ENCODE results near the gene CBLN3. TPM values are rescaled to one million over a fixed set of nuclear protein-coding genes. Genes with fewer than 3 reads are reported as not detected.
A peak's percentile ranks its signal among the peaks of the same experiment; 100 is the strongest.

CBLN3 gene
- total RNA-seq, 2 experiments from 2014 or later, result 1.6 to 1.7 TPM

GRCh38 chr14:24465805-24466204 lies 36.3 kb upstream of the CBLN3 start:
- no peaks in the 10 kb centered on the region for H3K9me3 ChIP-seq (ENCODE audit: control insufficient read depth in 1 of 2, insufficient read depth in 1 of 2, low read length in 2 of 2)
- peaks cover 6% of the 10 kb centered on the region for H3K9me3 Mint-ChIP-seq
- no peak for TF ChIP-seq CTCF (IDR thresholded peaks at IDR 0.05)
- H3K4me3 ChIP-seq (ENCODE audit: low read length), result no peak overlapping the region
- intact Hi-C loops (cut with DNase I, micrococcal nuclease), result loop anchor here in 1 of 2 experiments (10.0 kb wide), 1 partner anchor 229 kb away; no protein-coding TSS in a partner anchor
- no peaks in the 10 kb centered on the region for H3K36me3 ChIP-seq (ENCODE audit: insufficient read depth, low read length)
- no peaks in the 10 kb centered on the region for H3K27me3 ChIP-seq (ENCODE audit: control insufficient read depth in 1 of 2, insufficient read depth in 2 of 2, low read length in 2 of 2)
- POLR2A ChIA-PET, result no interaction called here
- H3K27me3 Mint-ChIP-seq, result peaks cover 4% of the 10 kb centered on the region
- no peak for ATAC-seq (ENCODE audit: poor library complexity)
- no peak overlapping the region for H3K27ac ChIP-seq (ENCODE audit: low read depth in 1 of 2, low read length in 2 of 2)
- CTCF ChIA-PET, result no interaction called here
- no peak for DNase-seq
- peaks cover 6% of the 10 kb centered on the region for H3K4me1 ChIP-seq (ENCODE audit: insufficient read depth, low read length)
- H3K27ac Mint-ChIP-seq, result no peak overlapping the region
- H3K4me1 Mint-ChIP-seq (ENCODE audit: low read depth), result peaks cover 35% of the 10 kb centered on the region
- no peaks in the 10 kb centered on the region for H3K36me3 Mint-ChIP-seq (ENCODE audit: low read depth)
- no peak overlapping the region for H3K4me3 Mint-ChIP-seq

GRCh38 chr14:24465368-24465767 lies 35.9 kb upstream of the CBLN3 start:
- peaks cover 6% of the 10 kb centered on the region for H3K4me1 ChIP-seq (ENCODE audit: insufficient read depth, low read length)
- peaks cover 4% of the 10 kb centered on the region for H3K27me3 Mint-ChIP-seq
- no peaks in the 10 kb centered on the region for H3K27me3 ChIP-seq (ENCODE audit: control insufficient read depth in 1 of 2, insufficient read depth in 2 of 2, low read length in 2 of 2)
- no peaks in the 10 kb centered on the region for H3K36me3 Mint-ChIP-seq (ENCODE audit: low read depth)
- no peak overlapping the region for H3K27ac ChIP-seq (ENCODE audit: low read depth in 1 of 2, low read length in 2 of 2)
- peaks cover 6% of the 10 kb centered on the region for H3K9me3 Mint-ChIP-seq
- ATAC-seq (ENCODE audit: poor library complexity), result peak; percentile 37
- intact Hi-C loops (cut with DNase I, micrococcal nuclease), result loop anchor here in 1 of 2 experiments (10.0 kb wide), 1 partner anchor 229 kb away; no protein-coding TSS in a partner anchor
- no peak overlapping the region for H3K27ac Mint-ChIP-seq
- no peak overlapping the region for H3K4me3 Mint-ChIP-seq
- TF ChIP-seq CTCF (IDR thresholded peaks at IDR 0.05), result no peak
- H3K9me3 ChIP-seq (ENCODE audit: control insufficient read depth in 1 of 2, insufficient read depth in 1 of 2, low read length in 2 of 2), result no peaks in the 10 kb centered on the region
- no peak overlapping the region for H3K4me3 ChIP-seq (ENCODE audit: low read length)
- H3K36me3 ChIP-seq (ENCODE audit: insufficient read depth, low read length), result no peaks in the 10 kb centered on the region
- ChIA-PET CTCF (no interaction called here), POLR2A (interaction anchor here (0.9 kb wide), 1 partner anchor 22 kb away, joined by 3 read pairs; no protein-coding TSS in a partner anchor)
- DNase-seq, result peak in 2 of 14 experiments; percentile 27 to 43
- peaks cover 35% of the 10 kb centered on the region for H3K4me1 Mint-ChIP-seq (ENCODE audit: low read depth)

- Mint-ChIP-seq H3K36me3 (ENCODE audit: low read depth) (no peaks in the 10 kb centered on the region), H3K4me1 (ENCODE audit: low read depth) (peaks cover 35% of the 10 kb centered on the region), H3K27me3 (no peaks in the 10 kb centered on the region), H3K27ac (peak overlapping the region; percentile 1), H3K4me3 (peak overlapping the region; percentile 6), H3K9me3 (peaks cover 3% of the 10 kb centered on the region)
- ChIA-PET CTCF (no interaction called here), POLR2A (interaction anchor here (0.6 to 0.9 kb wide), 2 partner anchors 21 to 457 kb away, joined by 3 read pairs; no protein-coding TSS in a partner anchor)
- no peak for TF ChIP-seq CTCF (IDR thresholded peaks at IDR 0.05)
- no peaks in the 10 kb centered on the region for H3K36me3 ChIP-seq (ENCODE audit: insufficient read depth, low read length)
- peaks cover 6% of the 10 kb centered on the region for H3K4me1 ChIP-seq (ENCODE audit: insufficient read depth, low read length)
- peak in 1 of 14 experiments; percentile 33 for DNase-seq
- intact Hi-C loops (cut with DNase I, micrococcal nuclease), result loop anchor here in 1 of 2 experiments (10.0 kb wide), 1 partner anchor 231 kb away; no protein-coding TSS in a partner anchor
- H3K27me3 ChIP-seq (ENCODE audit: control insufficient read depth in 1 of 2, insufficient read depth in 2 of 2, low read length in 2 of 2), result no peaks in the 10 kb centered on the region
- no peak overlapping the region for H3K27ac ChIP-seq (ENCODE audit: low read depth in 1 of 2, low read length in 2 of 2)
- no peak for ATAC-seq (ENCODE audit: poor library complexity)
- no peak overlapping the region for H3K4me3 ChIP-seq (ENCODE audit: low read length)
- H3K9me3 ChIP-seq (ENCODE audit: control insufficient read depth in 1 of 2, insufficient read depth in 1 of 2, low read length in 2 of 2), result no peaks in the 10 kb centered on the region
Observed at GRCh38 chr14:24463884-24464785, 34.7 kb upstream of the CBLN3 start.
